Activated T-cell treated with anti-CD3 and anti-CD28 coated beads for 24 hours (primary cell): ENCODE measurements around the gene NFATC2.
"Not testable (repeated sequence)": the region's sequence is repeated elsewhere in the genome, so short reads cannot be mapped to it uniquely, and the experiment has no call there.

Experiments used
- DNase-seq: peaks from one replicate; pipeline ENCODE4 v3.0.0-alpha.2; 2020; ENCODE audit warnings: low read depth

Gene NFATC2

GRCh38 chr20:51354191-51354768 is 188.2 kb downstream of the NFATC2 start:
- DNase-seq, result no peak

- no peak for DNase-seq
These were observed 189.0 kb downstream of the NFATC2 start for GRCh38 chr20:51353491-51353890.

- no peak for DNase-seq
These were observed 189.7 kb downstream of the NFATC2 start for GRCh38 chr20:51352791-51353190.

GRCh38 chr20:51350941-51351631 is 191.4 kb downstream of the NFATC2 start:
- no peak for DNase-seq

GRCh38 chr20:51348876-51349275 is 193.6 kb downstream of the NFATC2 start:
- no peak for DNase-seq

GRCh38 chr20:51347831-51348230 is 194.7 kb downstream of the NFATC2 start:
- DNase-seq, result no peak

- no peak for DNase-seq
These were observed 195.6 kb downstream of the NFATC2 start for GRCh38 chr20:51346686-51347485.

GRCh38 chr20:51345601-51346101 is 196.9 kb downstream of the NFATC2 start:
- no peak for DNase-seq

- DNase-seq, result not testable (repeated sequence)
These were observed 198.7 kb downstream of the NFATC2 start for GRCh38 chr20:51343802-51344201.

GRCh38 chr20:51342510-51343236 is 199.8 kb downstream of the NFATC2 start:
- no peak for DNase-seq

- no peak for DNase-seq
These were observed 200.9 kb downstream of the NFATC2 start for GRCh38 chr20:51341581-51341980.

GRCh38 chr20:51340451-51340840 is 202.1 kb downstream of the NFATC2 start:
- DNase-seq, result no peak

GRCh38 chr20:51339721-51340450 is 202.6 kb downstream of the NFATC2 start:
- no peak for DNase-seq

- no peak for DNase-seq
These were observed 203.7 kb downstream of the NFATC2 start for GRCh38 chr20:51338692-51339440.

GRCh38 chr20:51337126-51337805 is 205.3 kb downstream of the NFATC2 start:
- no peak for DNase-seq
